Ectodermal cell (in vitro differentiated cells): ENCODE data around the gene CHN2.

Source experiments
- H3K27ac ChIP-seq: 2 replicates; pipeline ENCODE4 v1.7.0; 2013; ENCODE audit warnings: mild to moderate bottlenecking, low read depth, low read length; ENCODE audit not compliant: insufficient read depth, poor library complexity, severe bottlenecking
- H3K27me3 ChIP-seq: 2 replicates; pipeline ENCODE4 v1.7.0; 2013; ENCODE audit warnings: mild to moderate bottlenecking, low read length; ENCODE audit not compliant: insufficient read depth, control insufficient read depth, poor library complexity, severe bottlenecking
- H3K36me3 ChIP-seq: one replicate; pipeline ENCODE4 v1.7.0; 2013; ENCODE audit warnings: low read length; ENCODE audit not compliant: control insufficient read depth, insufficient read depth
- H3K4me1 ChIP-seq: one replicate; pipeline ENCODE4 v1.7.0; 2013; ENCODE audit warnings: low read length; ENCODE audit not compliant: control insufficient read depth, insufficient read depth
- H3K4me3 ChIP-seq: 2 replicates; pipeline ENCODE4 v1.7.0; 2013; ENCODE audit warnings: low read depth, low read length, control low read depth; ENCODE audit not compliant: insufficient read depth
- H3K9me3 ChIP-seq: 2 replicates; pipeline ENCODE4 v1.7.0; 2013; ENCODE audit warnings: mild to moderate bottlenecking, low read length, moderate library complexity; ENCODE audit not compliant: control insufficient read depth
- WGBS, 2 experiments: methylation state at CpG; one replicate each; pipeline ENCODE4 v1.1.7; 2013; ENCODE audit warnings: missing lambda C conversion rate in 2 of 2; 5-methylcytosine and 5-hydroxymethylcytosine counted together

CHN2 gene

DNA sequence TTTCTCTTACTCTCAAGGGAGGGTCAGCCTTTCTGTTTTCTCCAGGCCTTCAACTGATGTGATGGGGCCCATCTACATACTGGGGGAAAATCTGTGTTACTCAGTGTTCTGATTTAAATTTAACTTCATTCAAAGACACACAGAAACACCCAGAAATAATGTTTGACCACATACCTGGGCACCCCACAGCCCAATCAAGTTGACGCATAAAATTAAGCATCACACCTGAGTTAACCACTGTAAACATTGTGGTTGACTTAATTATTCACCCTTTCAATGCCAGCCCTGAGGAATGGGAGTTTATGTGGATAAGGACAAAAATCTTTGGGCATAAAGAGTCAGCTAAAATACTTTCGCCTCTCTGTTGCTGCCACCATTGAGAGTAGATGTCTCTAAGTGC is 10.0 kb upstream of the CHN2 start:
- H3K9me3 ChIP-seq, result no peaks in the 10 kb centered on the region
- H3K27ac ChIP-seq, result no peak overlapping the region
- peaks cover 4% of the 10 kb centered on the region for H3K27me3 ChIP-seq
- no peak overlapping the region for H3K4me3 ChIP-seq
- no peaks in the 10 kb centered on the region for H3K36me3 ChIP-seq
- WGBS, 2 experiments, result 91 to 100% methylated on average over 2 of the region's 2 CpGs
- H3K4me1 ChIP-seq, result no peaks in the 10 kb centered on the region

DNA sequence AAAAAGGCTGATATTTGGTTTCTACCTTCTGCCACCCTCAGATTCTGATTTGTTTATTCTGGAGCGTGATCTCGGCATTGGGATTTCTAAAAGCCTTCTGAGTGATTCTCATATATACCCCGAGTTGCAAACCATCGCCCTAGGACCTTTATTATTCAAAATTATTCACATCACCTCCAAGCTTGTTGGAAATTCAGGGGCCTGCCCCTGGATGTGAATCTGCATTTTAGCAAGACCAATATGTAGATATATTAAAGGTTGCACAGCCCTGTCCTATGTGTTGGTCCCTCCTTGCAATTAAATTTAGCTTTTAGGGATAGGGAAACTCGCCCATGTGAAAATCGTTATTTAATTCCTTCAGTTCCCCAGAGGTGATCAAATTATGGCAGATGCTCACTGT is 9.0 kb upstream of the CHN2 start:
- peaks cover 13% of the 10 kb centered on the region for H3K27me3 ChIP-seq
- H3K4me3 ChIP-seq, result no peak overlapping the region
- H3K4me1 ChIP-seq, result peaks cover 7% of the 10 kb centered on the region
- H3K9me3 ChIP-seq, result no peaks in the 10 kb centered on the region
- no peaks in the 10 kb centered on the region for H3K36me3 ChIP-seq
- H3K27ac ChIP-seq, result no peak overlapping the region
- WGBS, 2 experiments, result 85 to 86% methylated on average over 6 of the region's 6 CpGs

DNA sequence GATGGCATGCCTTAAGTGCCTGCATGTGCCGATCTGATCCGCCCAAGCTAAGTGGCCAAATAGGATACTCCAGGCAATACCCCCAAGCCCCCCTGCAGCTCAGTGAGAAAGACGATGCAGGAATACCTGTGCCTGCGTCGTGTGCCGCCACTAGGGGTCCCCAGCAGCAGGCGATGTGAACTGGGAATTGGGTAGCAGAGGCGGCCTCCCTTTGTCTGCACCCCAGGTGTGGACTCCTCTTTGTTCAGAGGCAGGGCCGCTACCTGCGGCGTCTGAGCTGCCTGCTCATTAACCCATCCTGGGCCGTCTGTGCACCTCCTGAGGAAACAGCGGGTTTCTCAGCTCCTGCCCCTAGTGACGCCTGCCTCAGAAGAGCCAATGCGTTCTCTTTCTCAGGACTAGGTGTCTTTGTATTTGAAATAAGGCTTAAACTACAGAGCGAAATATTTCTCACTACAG is 4.8 kb upstream of the CHN2 start:
- WGBS, 2 experiments, result 3 to 7% methylated on average over 15 to 16 of the region's 16 CpGs
- Histone ChIP-seq H3K27ac (no peak overlapping the region), H3K9me3 (no peaks in the 10 kb centered on the region), H3K4me3 (no peak overlapping the region), H3K4me1 (peaks cover 15% of the 10 kb centered on the region), H3K27me3 (peaks cover 55% of the 10 kb centered on the region), H3K36me3 (no peaks in the 10 kb centered on the region)

- Histone ChIP-seq H3K36me3 (no peaks in the 10 kb centered on the region), H3K4me1 (peaks cover 15% of the 10 kb centered on the region), H3K27me3 (peaks cover 62% of the 10 kb centered on the region), H3K4me3 (no peak overlapping the region), H3K9me3 (no peaks in the 10 kb centered on the region), H3K27ac (no peak overlapping the region)
- 44 to 46% methylated on average over 4 to 5 of the region's 5 CpGs for WGBS, 2 experiments
Measured at GRCh38 chr7:29190349-29191045, 4.1 kb upstream of the CHN2 start.

GRCh38 chr7:29192323-29192722 is 2.3 kb upstream of the CHN2 start:
- H3K4me1 ChIP-seq, result peaks cover 15% of the 10 kb centered on the region
- H3K27me3 ChIP-seq, result peaks cover 81% of the 10 kb centered on the region
- no peak overlapping the region for H3K4me3 ChIP-seq
- WGBS, 2 experiments, result 86 to 89% methylated on average over 1 of the region's 1 CpG
- H3K27ac ChIP-seq, result no peak overlapping the region
- H3K9me3 ChIP-seq, result no peaks in the 10 kb centered on the region
- H3K36me3 ChIP-seq, result no peaks in the 10 kb centered on the region

GRCh38 chr7:29192811-29193210 is 1.8 kb upstream of the CHN2 start:
- no peak overlapping the region for H3K27ac ChIP-seq
- peaks cover 15% of the 10 kb centered on the region for H3K4me1 ChIP-seq
- no peaks in the 10 kb centered on the region for H3K9me3 ChIP-seq
- no peak overlapping the region for H3K4me3 ChIP-seq
- 90% methylated on average over 8 of the region's 8 CpGs for WGBS, 2 experiments
- no peaks in the 10 kb centered on the region for H3K36me3 ChIP-seq
- H3K27me3 ChIP-seq, result peaks cover 85% of the 10 kb centered on the region

GRCh38 chr7:29193316-29194205 is 1.0 kb upstream of the CHN2 start:
- Histone ChIP-seq H3K36me3 (no peaks in the 10 kb centered on the region), H3K27ac (no peak overlapping the region), H3K4me3 (peak overlapping the region; percentile 48), H3K27me3 (peaks cover 89% of the 10 kb centered on the region), H3K4me1 (peaks cover 15% of the 10 kb centered on the region), H3K9me3 (no peaks in the 10 kb centered on the region)
- 7 to 8% methylated on average over 26 of the region's 26 CpGs for WGBS, 2 experiments

GRCh38 chr7:29194206-29194593 is 375 bp upstream of the CHN2 start:
- H3K9me3 ChIP-seq, result no peaks in the 10 kb centered on the region
- WGBS, 2 experiments, result 0% methylated on average over 38 to 40 of the region's 40 CpGs
- H3K27me3 ChIP-seq, result peaks cover 89% of the 10 kb centered on the region
- H3K27ac ChIP-seq, result no peak overlapping the region
- H3K36me3 ChIP-seq, result no peaks in the 10 kb centered on the region
- peak overlapping the region; percentile 48 for H3K4me3 ChIP-seq
- peaks cover 15% of the 10 kb centered on the region for H3K4me1 ChIP-seq

DNA sequence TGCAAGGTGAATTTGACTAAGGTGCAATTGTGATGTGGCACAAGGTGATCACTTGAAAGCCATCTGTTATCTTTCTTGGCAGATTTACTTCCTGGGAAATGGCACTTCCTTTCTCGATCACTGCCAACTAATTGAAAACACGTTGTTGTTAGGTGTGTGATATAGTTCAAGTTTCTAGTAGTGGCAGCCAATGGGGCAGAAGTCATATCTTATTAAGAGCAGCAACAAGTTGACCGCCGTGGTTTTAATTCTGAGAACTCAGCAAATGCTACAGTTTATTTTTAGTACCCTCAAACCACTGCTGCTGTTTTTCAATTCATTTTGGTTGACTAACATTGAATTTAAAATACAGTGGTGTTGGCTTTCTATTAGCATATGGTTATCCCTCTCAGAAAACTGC is 1.6 kb downstream of the CHN2 start:
- no peak overlapping the region for H3K27ac ChIP-seq
- no peaks in the 10 kb centered on the region for H3K9me3 ChIP-seq
- H3K36me3 ChIP-seq, result no peaks in the 10 kb centered on the region
- 71 to 84% methylated on average over 4 of the region's 4 CpGs for WGBS, 2 experiments
- peaks cover 7% of the 10 kb centered on the region for H3K4me1 ChIP-seq
- H3K27me3 ChIP-seq, result peaks cover 70% of the 10 kb centered on the region
- no peak overlapping the region for H3K4me3 ChIP-seq

- peaks cover 61% of the 10 kb centered on the region for H3K27me3 ChIP-seq
Measured at GRCh38 chr7:29196971-29197595, 2.5 kb downstream of the CHN2 start.

More at GRCh38 chr7:29196971-29197595, 2.5 kb downstream of the CHN2 start:
- peaks cover 7% of the 10 kb centered on the region for H3K4me1 ChIP-seq
- no peaks in the 10 kb centered on the region for H3K36me3 ChIP-seq
- no peak overlapping the region for H3K27ac ChIP-seq
- H3K4me3 ChIP-seq, result no peak overlapping the region
- H3K9me3 ChIP-seq, result no peaks in the 10 kb centered on the region
- 83 to 94% methylated on average over 3 of the region's 3 CpGs for WGBS, 2 experiments
